Measurements from ENCODE around the gene KRTAP13-1.

DNA sequence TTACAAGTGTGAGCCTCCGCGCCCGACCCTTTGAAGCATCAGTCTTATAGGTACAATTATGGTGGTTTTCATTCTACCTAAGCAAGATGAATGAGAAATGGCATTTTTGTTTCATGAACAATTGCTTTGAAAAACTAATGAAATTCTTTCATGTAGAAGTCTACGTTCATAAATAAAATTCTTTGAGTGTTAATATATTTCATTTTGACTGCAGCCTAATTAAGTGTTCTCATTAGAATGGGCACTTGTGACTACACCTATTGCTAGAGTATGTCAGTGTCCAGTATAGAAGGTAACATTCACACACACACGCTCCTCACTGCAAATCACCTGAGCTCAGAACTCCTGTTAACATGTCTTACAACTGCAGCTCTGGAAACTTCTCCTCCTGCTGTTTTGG, 44.1 kb downstream of the KRTAP13-1 start, which contains the start of gene KRTAP15-1:
- TF ChIP-seq, protein P1, sequence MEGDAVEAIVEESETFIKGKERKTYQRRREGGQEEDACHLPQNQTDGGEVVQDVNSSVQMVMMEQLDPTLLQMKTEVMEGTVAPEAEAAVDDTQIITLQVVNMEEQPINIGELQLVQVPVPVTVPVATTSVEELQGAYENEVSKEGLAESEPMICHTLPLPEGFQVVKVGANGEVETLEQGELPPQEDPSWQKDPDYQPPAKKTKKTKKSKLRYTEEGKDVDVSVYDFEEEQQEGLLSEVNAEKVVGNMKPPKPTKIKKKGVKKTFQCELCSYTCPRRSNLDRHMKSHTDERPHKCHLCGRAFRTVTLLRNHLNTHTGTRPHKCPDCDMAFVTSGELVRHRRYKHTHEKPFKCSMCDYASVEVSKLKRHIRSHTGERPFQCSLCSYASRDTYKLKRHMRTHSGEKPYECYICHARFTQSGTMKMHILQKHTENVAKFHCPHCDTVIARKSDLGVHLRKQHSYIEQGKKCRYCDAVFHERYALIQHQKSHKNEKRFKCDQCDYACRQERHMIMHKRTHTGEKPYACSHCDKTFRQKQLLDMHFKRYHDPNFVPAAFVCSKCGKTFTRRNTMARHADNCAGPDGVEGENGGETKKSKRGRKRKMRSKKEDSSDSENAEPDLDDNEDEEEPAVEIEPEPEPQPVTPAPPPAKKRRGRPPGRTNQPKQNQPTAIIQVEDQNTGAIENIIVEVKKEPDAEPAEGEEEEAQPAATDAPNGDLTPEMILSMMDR (IDR thresholded peaks at IDR 0.05; ENCODE audit: low read depth, low read length) = no peak
- no peak for TF ChIP-seq EZH2phosphoT487 (IDR thresholded peaks at IDR 0.05; ENCODE audit: low read depth)
